Coronary artery (tissue), 2 donors: Measurements from ENCODE around the gene ENOX1.

Experiments
- DNase-seq: peaks from one replicate; pipeline ENCODE4 v3.0.0-alpha.2; 2017; ENCODE audit warnings: low spot score
- H3K27ac ChIP-seq, 2 donors: fragments of 200-600 bp; sonication (generic); one replicate each; pipeline ENCODE4 v1.5.1; 2016 to 2019
- H3K4me3 ChIP-seq: fragments of 200-600 bp; sonication (generic); 2 replicates; pipeline ENCODE4 v1.5.1; 2016; ENCODE audit warnings: mild to moderate bottlenecking, moderate library complexity
- CTCF ChIP-seq: fragments of 200-600 bp; sonication (generic); IDR thresholded peaks from one replicate; pipeline ENCODE4 v1.5.1; 2019; ENCODE audit warnings: antibody characterized with exemption

ENOX1 gene

GRCh38 chr13:43195551-43195950, 591.2 kb downstream of the ENOX1 start:
- no peak overlapping the region for H3K4me3 ChIP-seq
- no peak overlapping the region for H3K27ac ChIP-seq
- TF ChIP-seq CTCF: no peak
- DNase-seq: no peak

- Histone ChIP-seq H3K27ac (no peak overlapping the region), H3K4me3 (no peak overlapping the region)
- TF ChIP-seq CTCF: no peak
- DNase-seq: no peak
Observed at GRCh38 chr13:43195112-43195511, 591.7 kb downstream of the ENOX1 start.

- no peak for TF ChIP-seq CTCF
- Histone ChIP-seq H3K27ac (no peak overlapping the region), H3K4me3 (no peak overlapping the region)
- DNase-seq: no peak
Observed at GRCh38 chr13:43193789-43194420, 592.9 kb downstream of the ENOX1 start.

- no peak for TF ChIP-seq CTCF
- Histone ChIP-seq H3K4me3 (no peak overlapping the region), H3K27ac (no peak overlapping the region)
- no peak for DNase-seq
Observed at GRCh38 chr13:43191546-43191945, 595.2 kb downstream of the ENOX1 start.

- no peak for DNase-seq
- Histone ChIP-seq H3K4me3 (no peak overlapping the region), H3K27ac (no peak overlapping the region)
- no peak for TF ChIP-seq CTCF
Observed at GRCh38 chr13:43185226-43185625, 601.5 kb downstream of the ENOX1 start.

- Histone ChIP-seq H3K27ac (no peak overlapping the region), H3K4me3 (no peak overlapping the region)
- TF ChIP-seq CTCF: no peak
- no peak for DNase-seq
Observed at GRCh38 chr13:43180837-43181236, 605.9 kb downstream of the ENOX1 start.

- H3K4me3 ChIP-seq: no peak overlapping the region
- H3K27ac ChIP-seq: no peak overlapping the region
- DNase-seq: no peak
- no peak for TF ChIP-seq CTCF
Observed at GRCh38 chr13:43180036-43180660, 606.6 kb downstream of the ENOX1 start.
